ENCODE measurements around the gene SDHA. TPM values are rescaled to one million over a fixed set of nuclear protein-coding genes. Genes with fewer than 3 reads are reported as not detected.

The SDHA gene
- total and polyA plus RNA-seq, 9 of the 15 experiments (the other 6 are each of a cell fraction or from before 2014, with no cell fraction given): 82.9 to 191 (median 130) TPM

DNA sequence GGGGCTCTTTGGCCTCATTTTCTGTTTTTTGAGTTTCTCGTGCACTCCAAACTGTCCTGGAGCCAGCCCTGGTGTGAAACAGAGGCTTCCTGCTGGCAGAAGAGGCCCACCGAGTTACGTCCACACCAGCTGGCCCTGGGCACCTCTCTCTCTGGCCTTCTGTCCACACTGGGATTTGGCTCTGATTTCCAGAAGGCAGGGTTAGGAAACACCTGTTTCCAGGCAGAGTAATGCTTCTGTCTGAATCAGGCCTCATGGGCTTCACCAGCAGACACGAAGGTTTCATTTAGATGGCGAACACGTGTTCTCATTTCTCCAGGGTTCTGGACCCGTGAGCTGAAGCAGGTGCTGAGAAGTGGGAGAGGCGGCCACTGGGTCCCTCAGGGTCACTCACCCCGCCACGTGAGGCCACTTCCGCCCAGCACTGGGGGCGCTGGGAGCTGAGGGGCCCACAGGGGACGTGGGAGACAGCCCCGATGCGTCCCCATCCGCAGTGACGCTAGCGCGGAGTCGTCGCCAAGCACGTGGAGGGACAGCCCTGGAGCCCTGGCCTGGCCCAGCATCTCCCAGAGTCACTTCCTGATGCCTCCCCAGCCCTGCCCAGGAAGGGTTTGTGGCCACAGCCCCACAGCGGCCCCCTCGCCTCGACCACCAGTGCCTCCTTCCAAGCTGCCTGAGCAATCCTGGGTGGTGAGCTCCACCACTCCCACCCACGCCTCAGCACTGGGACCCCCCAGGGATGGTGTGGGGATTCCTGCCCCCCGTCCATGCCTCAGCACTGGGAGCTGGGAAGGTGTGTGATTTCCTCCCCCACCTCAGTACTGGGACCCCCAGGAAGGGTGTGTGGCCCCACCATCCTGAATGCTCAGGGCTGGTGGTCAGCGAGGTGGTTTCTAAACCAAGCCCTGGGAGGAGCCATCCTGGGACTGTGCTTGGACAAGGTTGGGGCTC, 31.8 kb upstream of the SDHA start (continued):
- TF ChIP-seq ETV5 (CRISPR knock-in tag; IDR thresholded peaks at IDR 0.05; ENCODE audit: low read depth): no peak

DNA sequence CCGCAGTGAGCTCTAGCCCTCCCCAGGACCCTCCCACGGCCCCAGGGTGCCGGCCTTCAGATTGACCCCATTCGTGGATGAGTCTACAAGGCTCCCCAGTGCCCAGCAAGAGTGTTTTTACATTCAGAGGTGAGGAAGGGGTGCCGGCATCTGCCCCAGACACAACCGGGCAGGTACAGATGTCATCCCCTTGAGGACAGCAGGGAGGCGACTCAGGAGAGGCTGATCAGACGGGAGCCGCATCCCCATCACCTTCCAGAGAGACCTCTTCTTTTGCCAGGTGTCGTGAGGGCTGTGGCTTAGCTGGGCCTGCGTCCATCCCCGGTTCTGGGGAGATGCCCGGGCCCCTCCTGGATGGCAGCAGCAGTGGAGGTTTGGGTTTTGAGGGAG, 31.1 kb upstream of the SDHA start:
- Histone ChIP-seq H3K4me3 (no peak overlapping the region), H3K27ac (ENCODE audit: extremely low read depth, low read depth, low read length) (no peak overlapping the region), H3K4me1 (replicated peaks in 1 of 2; ENCODE audit: control insufficient read depth in 2 of 2, insufficient read depth in 2 of 2, low read length in 2 of 2) (peaks cover 0 to 55% of the 10 kb centered on the region in 2 experiments; a peak in 2 of 5 replicates), H3K27me3 (ENCODE audit: control insufficient read depth in 2 of 2, insufficient read depth in 2 of 2, low read length in 2 of 2) (peaks cover 48 to 88% of the 10 kb centered on the region in 2 experiments), H3K79me2 (ENCODE audit: control insufficient read depth, insufficient read depth, low read length) (no peaks in the 10 kb centered on the region), H3K4me2 (ENCODE audit: insufficient read depth, low read length) (no peak overlapping the region), H3K36me3 (ENCODE audit: control insufficient read depth, insufficient read depth, low read length) (no peaks in the 10 kb centered on the region), H3K9me1 (ENCODE audit: control insufficient read depth, insufficient read depth, low read length) (no peaks in the 10 kb centered on the region), H3K9ac (ENCODE audit: insufficient read depth in 1 of 2, low read depth in 2 of 2, low read length in 2 of 2) (no peak overlapping the region), H4K20me1 (replicated peaks; ENCODE audit: control insufficient read depth, insufficient read depth, low read length) (peaks cover 30% of the 10 kb centered on the region), H2AFZ (ENCODE audit: low read depth, low read length) (no peak overlapping the region), H3K9me3 (replicated peaks; ENCODE audit: control insufficient read depth, insufficient read depth, low read depth, low read length) (no peaks in the 10 kb centered on the region)
- CTCF ChIA-PET (ENCODE audit: low intra/inter-chr PET ratio): no interaction called here
- POLR2A ChIA-PET: no interaction called here
- ATAC-seq (no peak), FAIRE-seq (no peak), DNase-seq (ENCODE audit: extremely low read depth in 1 of 4, low spot score in 3 of 4) (no peak)
- 6% methylated on average over 13 of the region's 13 CpGs for WGBS (ENCODE audit: insufficient coverage, low coverage, missing lambda C conversion rate)
- in situ Hi-C loops (cut with MboI): no loop called here
- BruUV-seq (replicated peaks): no TSS peak
- intact Hi-C loops (cut with micrococcal nuclease): loop anchor here (5.0 kb wide), 1 partner anchor 250 kb away; no protein-coding TSS in a partner anchor
- TF ChIP-seq SMARCA5 (IDR thresholded peaks at IDR 0.05) (no peak), ZNF232 (CRISPR knock-in tag; IDR thresholded peaks at IDR 0.05) (no peak), ZNF197 (CRISPR knock-in tag; IDR thresholded peaks at IDR 0.05; ENCODE audit: low read depth) (no peak), RFX5 (IDR thresholded peaks at IDR 0.05; ENCODE audit: low read depth, low read length) (no peak), ZC3H8 (IDR thresholded peaks at IDR 0.05) (no peak), ARID2 (IDR thresholded peaks at IDR 0.05) (no peak)

Measured in K562 (cell line).